Endothelial cell of umbilical vein (primary cell): ENCODE measurements around the gene LYRM4. TPM values are rescaled to one million over a fixed set of nuclear protein-coding genes. Genes with fewer than 3 reads are reported as not detected.

Experiments
- BruUV-seq: library from RNA; stranded (reverse); fragments of 400-500 nt; replicated peaks from 2 replicates; lab custom pipeline; 2021; lab: Mats Ljungman, UMichigan
- CTCF ChIA-PET: fragments of 300-600, 350-600 bp; sonication (Branson Sonifier 250); formaldehyde crosslinking; loops from one replicate; lab custom pipeline; 2021; ENCODE audit warnings: antibody characterized with exemption, inconsistent platforms; lab: Charles Lee
- POLR2A ChIA-PET: fragments of 300-600, 350-600 bp; sonication (Branson Sonifier 250); formaldehyde crosslinking; loops from one replicate; lab custom pipeline; 2021; ENCODE audit warnings: antibody characterized with exemption, inconsistent platforms; lab: Charles Lee
- DNase-seq: peaks from one replicate; pipeline ENCODE4 v3.0.0-alpha.2; 2011; ENCODE audit warnings: low read depth, low spot score
- FAIRE-seq: peaks from 2 replicates; lab custom pipeline; 2011; peaks lifted over from hg19 to GRCh38; lab: Jason Lieb, UNC
- H2AFZ ChIP-seq: 2 replicates; pipeline ENCODE4 v1.6.0; 2012; ENCODE audit warnings: low read depth, low read length, control low read depth, inconsistent platforms
- H3K27ac ChIP-seq: 2 replicates; pipeline ENCODE4 v1.5.1; 2011; ENCODE audit warnings: low read depth, mild to moderate bottlenecking, control low read depth, low read length, moderate library complexity; ENCODE audit not compliant: insufficient read depth
- H3K27me3 ChIP-seq, 2 experiments: 2 replicates each; pipeline versions ENCODE4 v1.6.0 to v1.6.1; 2011; ENCODE audit warnings: low read length in 2 of 2, mixed read lengths in 1 of 2; ENCODE audit not compliant: control insufficient read depth in 2 of 2, insufficient read depth in 2 of 2
- H3K36me3 ChIP-seq, 2 experiments: 2 replicates in 1 of 2; 3 replicates in 1 of 2; pipeline ENCODE4 v1.5.1; 2011; ENCODE audit warnings: low read length in 2 of 2, mild to moderate bottlenecking in 1 of 2, moderate library complexity in 1 of 2; ENCODE audit not compliant: control insufficient read depth in 2 of 2, insufficient read depth in 2 of 2; ENCODE audit errors: extremely low read depth in 1 of 2
- H3K4me1 ChIP-seq: 3 replicates; pipeline ENCODE4 v1.5.1; 2011; ENCODE audit warnings: mild to moderate bottlenecking, low read length; ENCODE audit not compliant: control insufficient read depth, insufficient read depth; ENCODE audit errors: extremely low read depth
- H3K4me2 ChIP-seq: 2 replicates; pipeline ENCODE4 v1.6.1; 2011; ENCODE audit warnings: low read length, control low read depth, mixed read lengths; ENCODE audit not compliant: insufficient read depth
- H3K4me3 ChIP-seq, 3 experiments: fragments of 200-600 bp in 1 of 3; sonication (generic), shearing (Covaris generic) in 1 of 3; replicated peaks in 1 of 3; 2 replicates each; pipeline ENCODE4 v1.5.1; 2011 to 2016; ENCODE audit warnings: control low read depth in 3 of 3, low read length in 3 of 3, mild to moderate bottlenecking in 2 of 3, inconsistent platforms in 1 of 3, low read depth in 1 of 3, moderate library complexity in 1 of 3; ENCODE audit not compliant: insufficient read depth in 1 of 3
- H3K79me2 ChIP-seq: 2 replicates; pipeline ENCODE4 v1.6.0; 2012; ENCODE audit warnings: low read length, inconsistent platforms; ENCODE audit not compliant: control insufficient read depth, insufficient read depth
- H3K9ac ChIP-seq: replicated peaks from 2 replicates; pipeline ENCODE3; 2011; ENCODE audit warnings: low read length, control low read depth; ENCODE audit not compliant: insufficient read depth; ENCODE audit errors: extremely low read depth
- H3K9me1 ChIP-seq: replicated peaks from 3 replicates; pipeline ENCODE4 v1.6.0; 2011; ENCODE audit warnings: mild to moderate bottlenecking, low read length; ENCODE audit not compliant: control insufficient read depth, insufficient read depth; ENCODE audit errors: extremely low read depth
- H3K9me3 ChIP-seq: replicated peaks from 2 replicates; pipeline ENCODE4 v1.5.1; 2012; ENCODE audit warnings: low read length, inconsistent platforms; ENCODE audit not compliant: control insufficient read depth, insufficient read depth
- H4K20me1 ChIP-seq: replicated peaks from 2 replicates; pipeline ENCODE3; 2011; ENCODE audit warnings: mild to moderate bottlenecking, low read length; ENCODE audit not compliant: control insufficient read depth, insufficient read depth; ENCODE audit errors: extremely low read depth
- EZH2 ChIP-seq: IDR thresholded peaks from 2 replicates; pipeline ENCODE4 v1.6.1; 2012; ENCODE audit warnings: borderline replicate concordance, low read depth, mild to moderate bottlenecking, moderate library complexity, low read length, inconsistent platforms; ENCODE audit not compliant: severe bottlenecking
- FOS ChIP-seq: IDR thresholded peaks from 2 replicates; pipeline ENCODE4 v1.6.1; 2011; ENCODE audit warnings: mild to moderate bottlenecking, low read length, moderate library complexity, borderline replicate concordance; ENCODE audit not compliant: insufficient read depth
- GATA2 ChIP-seq: IDR thresholded peaks from 2 replicates; pipeline ENCODE4 v1.7.0; 2011; ENCODE audit warnings: low read depth, mild to moderate bottlenecking, moderate library complexity, mixed read lengths, low read length; ENCODE audit not compliant: insufficient read length, insufficient read depth
- JUN ChIP-seq: IDR thresholded peaks from 2 replicates; pipeline ENCODE4 v1.6.1; 2011; ENCODE audit warnings: borderline replicate concordance, low read depth; ENCODE audit not compliant: insufficient read length, insufficient read depth
- MYC ChIP-seq: IDR thresholded peaks from one replicate; pipeline ENCODE4 v1.6.1; 2011; ENCODE audit warnings: mild to moderate bottlenecking, low read depth, low read length
- POLR2A ChIP-seq: IDR thresholded peaks from 2 replicates; pipeline ENCODE4 v1.6.1; 2012; ENCODE audit warnings: low read depth, mild to moderate bottlenecking, control low read depth, low read length
- POLR2AphosphoS5 ChIP-seq: IDR thresholded peaks from 2 replicates; pipeline ENCODE4 v1.6.1; 2012; ENCODE audit warnings: low read depth, mild to moderate bottlenecking, control low read depth, low read length, moderate library complexity; ENCODE audit not compliant: insufficient read depth
- dilution Hi-C: fragments of 300-500 bp; cut with MboI; formaldehyde crosslinking; loops from one replicate; pipeline ENCODE4 v1.15.0; 2019; ENCODE audit warnings: low sequenced_read_pairs; ENCODE audit not compliant: extremely low pct_ligation_motif_present
- intact Hi-C: fragments of 100-400 bp; cut with micrococcal nuclease; formaldehyde crosslinking; loops from one replicate; pipeline ENCODE4 v1.10.0; 2022
- polyA plus RNA-seq, 4 experiments: library from polyadenylated mRNA; depleted of rRNA in 3 of 4; stranded (reverse) in 3 of 4; unstranded in 1 of 4; fragments of >200 nt; gene quantifications; 2 replicates each; pipeline versions ENCODE4 v1.2.1 to v1.2.3, GENCODE V29; 2011 to 2012; ENCODE audit warnings: missing spikeins in 1 of 4
- total RNA-seq: library from RNA; stranded (reverse); gene quantifications from 2 replicates; pipeline ENCODE4 v1.2.3, GENCODE V29; 2021
- TF ChIP-seq, protein P1 (sequence below): IDR thresholded peaks from 2 replicates; pipeline ENCODE4 v1.6.1; 2011; ENCODE audit not compliant: insufficient read depth, insufficient read length
- TF ChIP-seq, protein P2 (sequence below), 2 donors: IDR thresholded peaks; 1 replicate in 1 of 2; 2 replicates in 1 of 2; pipeline ENCODE4 v1.5.1; 2011; ENCODE audit warnings: low read length in 2 of 2, mild to moderate bottlenecking in 2 of 2, moderate library complexity in 2 of 2, control low read depth in 1 of 2, inconsistent platforms in 1 of 2, low read depth in 1 of 2; ENCODE audit not compliant: insufficient read depth in 1 of 2; ENCODE audit errors: extremely low read depth in 1 of 2

LYRM4 gene
- total and polyA plus RNA-seq, 2 donors (not counting 3 experiments of a cell fraction or from before 2014, with no cell fraction given) = 39.5 to 44.0 TPM

GRCh38 chr6:5139828-5140771, 120.7 kb downstream of the LYRM4 start:
- Histone ChIP-seq H3K36me3 (no peaks in the 10 kb centered on the region), H3K79me2 (no peaks in the 10 kb centered on the region), H4K20me1 (no peaks in the 10 kb centered on the region), H3K9ac (no peak overlapping the region), H3K9me3 (no peaks in the 10 kb centered on the region), H3K27ac (no peak overlapping the region), H2AFZ (no peak overlapping the region), H3K4me1 (no peaks in the 10 kb centered on the region), H3K27me3 (no peaks in the 10 kb centered on the region), H3K4me3 (no peak overlapping the region), H3K9me1 (no peaks in the 10 kb centered on the region), H3K4me2 (no peak overlapping the region)
- ChIA-PET POLR2A (no interaction called here), CTCF (interaction anchor here (5.4 to 6.7 kb wide), 2 partner anchors 240 to 262 kb away, joined by 91 to 173 read pairs; no protein-coding TSS in a partner anchor)
- no peak for FAIRE-seq
- no TSS peak for BruUV-seq
- intact Hi-C loops = no loop called here
- no peak for DNase-seq
- no peak for TF ChIP-seq GATA2
- TF ChIP-seq, protein P1, sequence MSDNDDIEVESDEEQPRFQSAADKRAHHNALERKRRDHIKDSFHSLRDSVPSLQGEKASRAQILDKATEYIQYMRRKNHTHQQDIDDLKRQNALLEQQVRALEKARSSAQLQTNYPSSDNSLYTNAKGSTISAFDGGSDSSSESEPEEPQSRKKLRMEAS = no peak
- TF ChIP-seq, protein P2, sequence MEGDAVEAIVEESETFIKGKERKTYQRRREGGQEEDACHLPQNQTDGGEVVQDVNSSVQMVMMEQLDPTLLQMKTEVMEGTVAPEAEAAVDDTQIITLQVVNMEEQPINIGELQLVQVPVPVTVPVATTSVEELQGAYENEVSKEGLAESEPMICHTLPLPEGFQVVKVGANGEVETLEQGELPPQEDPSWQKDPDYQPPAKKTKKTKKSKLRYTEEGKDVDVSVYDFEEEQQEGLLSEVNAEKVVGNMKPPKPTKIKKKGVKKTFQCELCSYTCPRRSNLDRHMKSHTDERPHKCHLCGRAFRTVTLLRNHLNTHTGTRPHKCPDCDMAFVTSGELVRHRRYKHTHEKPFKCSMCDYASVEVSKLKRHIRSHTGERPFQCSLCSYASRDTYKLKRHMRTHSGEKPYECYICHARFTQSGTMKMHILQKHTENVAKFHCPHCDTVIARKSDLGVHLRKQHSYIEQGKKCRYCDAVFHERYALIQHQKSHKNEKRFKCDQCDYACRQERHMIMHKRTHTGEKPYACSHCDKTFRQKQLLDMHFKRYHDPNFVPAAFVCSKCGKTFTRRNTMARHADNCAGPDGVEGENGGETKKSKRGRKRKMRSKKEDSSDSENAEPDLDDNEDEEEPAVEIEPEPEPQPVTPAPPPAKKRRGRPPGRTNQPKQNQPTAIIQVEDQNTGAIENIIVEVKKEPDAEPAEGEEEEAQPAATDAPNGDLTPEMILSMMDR (IDR thresholded peaks at IDR 0.05; ENCODE audit: extremely low read depth in 1 of 2, insufficient read depth in 1 of 2, low read depth in 1 of 2, low read length in 2 of 2) = no peak
- no peak for TF ChIP-seq MYC
- no peak for TF ChIP-seq POLR2A
- no peak for TF ChIP-seq JUN
- TF ChIP-seq EZH2 = no peak
- TF ChIP-seq POLR2AphosphoS5 = no peak
- no peak for TF ChIP-seq FOS
- dilution Hi-C loops = no loop called here
